Mucosa of stomach (tissue), 1 donor: ENCODE results near the gene SAG.
"Not testable (repeated sequence)": the region's sequence is repeated elsewhere in the genome, so short reads cannot be mapped to it uniquely, and the experiment has no call there.

Experiments used
- H3K27me3 ChIP-seq: one replicate; pipeline ENCODE4 v1.7.0; 2013; ENCODE audit warnings: mild to moderate bottlenecking, low read length; ENCODE audit not compliant: control insufficient read depth, insufficient read depth
- H3K36me3 ChIP-seq: one replicate; pipeline ENCODE4 v1.7.0; 2013; ENCODE audit warnings: low read length; ENCODE audit not compliant: control insufficient read depth, insufficient read depth
- H3K4me1 ChIP-seq: one replicate; pipeline ENCODE4 v1.7.0; 2013; ENCODE audit warnings: mild to moderate bottlenecking, low read length; ENCODE audit not compliant: control insufficient read depth, insufficient read depth
- H3K4me3 ChIP-seq: one replicate; pipeline ENCODE4 v1.7.0; 2013; ENCODE audit warnings: low read length
- H3K9ac ChIP-seq: one replicate; pipeline ENCODE4 v1.7.0; 2013; ENCODE audit warnings: mild to moderate bottlenecking, low read length, moderate library complexity
- H3K9me3 ChIP-seq: one replicate; pipeline ENCODE4 v1.7.0; 2013; ENCODE audit warnings: mild to moderate bottlenecking, low read length, moderate library complexity; ENCODE audit not compliant: control insufficient read depth
- donor health status: Pancreatic carcinoma.

The SAG gene

GRCh38 chr2:233361297-233361696 lies 53.7 kb downstream of the SAG start:
- Histone ChIP-seq H3K4me1 (peaks cover 8% of the 10 kb centered on the region), H3K9ac (no peak overlapping the region), H3K9me3 (no peaks in the 10 kb centered on the region), H3K4me3 (no peak overlapping the region), H3K27me3 (no peaks in the 10 kb centered on the region), H3K36me3 (no peaks in the 10 kb centered on the region)

- no peaks in the 10 kb centered on the region for H3K36me3 ChIP-seq
- no peaks in the 10 kb centered on the region for H3K9me3 ChIP-seq
- no peaks in the 10 kb centered on the region for H3K27me3 ChIP-seq
- no peak overlapping the region for H3K4me3 ChIP-seq
- no peaks in the 10 kb centered on the region for H3K4me1 ChIP-seq
- H3K9ac ChIP-seq, result no peak overlapping the region
These were observed 55.1 kb downstream of the SAG start for GRCh38 chr2:233362742-233363141.

- Histone ChIP-seq H3K9me3 (no peaks in the 10 kb centered on the region), H3K4me1 (no peaks in the 10 kb centered on the region), H3K36me3 (no peaks in the 10 kb centered on the region), H3K4me3 (no peak overlapping the region), H3K9ac (no peak overlapping the region), H3K27me3 (no peaks in the 10 kb centered on the region)
These were observed 56.2 kb downstream of the SAG start for GRCh38 chr2:233363744-233364235.

GRCh38 chr2:233365861-233366520 lies 58.4 kb downstream of the SAG start:
- H3K4me1 ChIP-seq, result no peaks in the 10 kb centered on the region
- H3K9me3 ChIP-seq, result no peaks in the 10 kb centered on the region
- H3K36me3 ChIP-seq, result no peaks in the 10 kb centered on the region
- H3K4me3 ChIP-seq, result no peak overlapping the region
- no peaks in the 10 kb centered on the region for H3K27me3 ChIP-seq
- no peak overlapping the region for H3K9ac ChIP-seq

GRCh38 chr2:233367586-233367985 lies 60.0 kb downstream of the SAG start:
- H3K9ac ChIP-seq, result no peak overlapping the region
- no peaks in the 10 kb centered on the region for H3K4me1 ChIP-seq
- H3K9me3 ChIP-seq, result no peaks in the 10 kb centered on the region
- no peaks in the 10 kb centered on the region for H3K27me3 ChIP-seq
- H3K4me3 ChIP-seq, result no peak overlapping the region
- no peaks in the 10 kb centered on the region for H3K36me3 ChIP-seq

- peaks cover 5% of the 10 kb centered on the region for H3K4me1 ChIP-seq
- no peaks in the 10 kb centered on the region for H3K36me3 ChIP-seq
- H3K9ac ChIP-seq, result no peak overlapping the region
- no peaks in the 10 kb centered on the region for H3K27me3 ChIP-seq
- no peak overlapping the region for H3K4me3 ChIP-seq
- H3K9me3 ChIP-seq, result no peaks in the 10 kb centered on the region
These were observed 61.1 kb downstream of the SAG start for GRCh38 chr2:233368756-233369155.

GRCh38 chr2:233369462-233369861 lies 61.8 kb downstream of the SAG start:
- H3K9me3 ChIP-seq, result no peaks in the 10 kb centered on the region
- H3K36me3 ChIP-seq, result no peaks in the 10 kb centered on the region
- H3K27me3 ChIP-seq, result no peaks in the 10 kb centered on the region
- H3K9ac ChIP-seq, result no peak overlapping the region
- H3K4me3 ChIP-seq, result no peak overlapping the region
- peaks cover 5% of the 10 kb centered on the region for H3K4me1 ChIP-seq

GRCh38 chr2:233369897-233370685 lies 62.5 kb downstream of the SAG start:
- H3K27me3 ChIP-seq, result no peaks in the 10 kb centered on the region
- peaks cover 8% of the 10 kb centered on the region for H3K4me1 ChIP-seq
- no peak overlapping the region for H3K4me3 ChIP-seq
- no peaks in the 10 kb centered on the region for H3K9me3 ChIP-seq
- H3K9ac ChIP-seq, result no peak overlapping the region
- no peaks in the 10 kb centered on the region for H3K36me3 ChIP-seq

GRCh38 chr2:233371641-233372040 lies 64.0 kb downstream of the SAG start:
- no peaks in the 10 kb centered on the region for H3K27me3 ChIP-seq
- H3K36me3 ChIP-seq, result no peaks in the 10 kb centered on the region
- peaks cover 17% of the 10 kb centered on the region for H3K4me1 ChIP-seq
- H3K4me3 ChIP-seq, result no peak overlapping the region
- no peaks in the 10 kb centered on the region for H3K9me3 ChIP-seq
- no peak overlapping the region for H3K9ac ChIP-seq

- Histone ChIP-seq H3K9me3 (no peaks in the 10 kb centered on the region), H3K9ac (no peak overlapping the region), H3K27me3 (no peaks in the 10 kb centered on the region), H3K4me1 (peaks cover 17% of the 10 kb centered on the region), H3K4me3 (no peak overlapping the region), H3K36me3 (no peaks in the 10 kb centered on the region)
These were observed 65.2 kb downstream of the SAG start for GRCh38 chr2:233372855-233373254.

GRCh38 chr2:233373316-233373715 lies 65.7 kb downstream of the SAG start:
- H3K9me3 ChIP-seq, result no peaks in the 10 kb centered on the region
- H3K27me3 ChIP-seq, result no peaks in the 10 kb centered on the region
- H3K9ac ChIP-seq, result no peak overlapping the region
- H3K36me3 ChIP-seq, result no peaks in the 10 kb centered on the region
- H3K4me3 ChIP-seq, result no peak overlapping the region
- peaks cover 17% of the 10 kb centered on the region for H3K4me1 ChIP-seq

- not testable (repeated sequence) for H3K9ac ChIP-seq, H3K9me3 ChIP-seq, H3K4me3 ChIP-seq, H3K36me3 ChIP-seq, H3K27me3 ChIP-seq
- H3K4me1 ChIP-seq, result peaks cover 17% of the 10 kb centered on the region
These were observed 67.2 kb downstream of the SAG start for GRCh38 chr2:233374776-233375175.
